ENCODE results near the gene LIME1.
"Not testable (repeated sequence)": the region's sequence is repeated elsewhere in the genome, so short reads cannot be mapped to it uniquely, and the experiment has no call there.

LIME1 gene

DNA sequence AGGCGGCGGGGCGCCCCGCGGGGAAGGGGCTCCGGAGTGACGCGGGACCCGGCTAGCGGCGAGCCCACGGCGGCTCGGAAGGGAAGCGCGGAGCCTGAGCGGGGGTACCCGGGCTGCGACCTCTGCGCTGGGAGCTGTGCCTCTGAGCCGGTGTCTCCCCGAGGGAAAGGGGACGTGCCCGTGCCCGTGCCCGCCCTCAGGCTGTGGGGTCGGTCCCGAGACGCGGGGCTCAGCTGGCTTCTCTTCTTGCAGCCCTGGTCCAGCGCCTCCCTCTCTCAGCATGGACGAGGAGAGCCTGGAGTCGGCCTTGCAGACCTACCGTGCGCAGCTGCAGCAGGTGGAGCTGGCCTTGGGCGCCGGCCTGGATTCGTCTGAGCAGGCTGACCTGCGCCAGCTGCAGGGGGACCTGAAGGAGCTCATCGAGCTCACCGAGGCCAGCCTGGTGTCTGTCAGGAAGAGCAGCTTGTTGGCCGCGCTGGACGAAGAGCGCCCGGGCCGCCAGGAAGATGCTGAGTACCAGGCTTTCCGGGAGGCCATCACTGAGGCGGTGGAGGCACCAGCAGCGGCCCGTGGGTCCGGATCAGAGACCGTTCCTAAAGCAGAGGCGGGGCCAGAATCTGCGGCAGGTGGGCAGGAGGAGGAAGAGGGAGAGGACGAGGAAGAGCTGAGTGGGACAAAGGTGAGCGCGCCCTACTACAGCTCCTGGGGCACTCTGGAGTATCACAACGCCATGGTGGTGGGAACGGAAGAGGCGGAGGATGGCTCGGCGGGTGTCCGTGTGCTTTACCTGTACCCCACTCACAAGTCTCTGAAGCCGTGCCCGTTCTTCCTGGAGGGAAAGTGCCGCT is 27.9 kb upstream of the LIME1 start:
- peak; percentile 17 for DNase-seq

GRCh38 chr20:63709149-63709527 is 27.3 kb upstream of the LIME1 start:
- peak; percentile 2 for DNase-seq

DNA sequence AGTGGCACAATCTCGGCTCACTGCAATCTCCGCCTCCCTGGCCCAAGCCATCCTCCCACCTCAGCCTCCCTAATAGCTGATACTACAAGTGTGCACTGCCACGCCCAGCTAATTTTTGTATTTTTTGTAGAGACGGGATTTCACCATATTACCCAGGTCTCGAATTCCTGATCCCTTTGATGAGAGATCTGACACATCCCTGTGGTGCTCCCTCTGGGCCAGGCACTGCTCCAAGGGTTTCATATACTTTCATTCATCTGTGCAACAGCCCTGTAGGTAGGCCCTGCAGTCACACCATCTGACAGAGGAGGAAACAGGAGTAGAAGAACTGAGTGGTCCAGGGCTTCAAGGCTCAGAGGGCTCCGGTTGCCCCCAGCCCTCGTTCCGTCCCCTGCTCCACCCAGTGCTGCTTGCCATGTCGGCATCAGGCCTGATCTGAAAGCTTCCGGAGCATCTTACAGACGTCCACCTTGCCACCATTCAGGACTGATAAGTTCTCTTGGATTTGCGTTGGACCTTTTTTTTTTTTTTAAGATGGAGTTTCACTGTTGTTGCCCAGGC is 25.3 kb upstream of the LIME1 start:
- DNase-seq, result no peak

GRCh38 chr20:63712191-63712590 is 24.3 kb upstream of the LIME1 start:
- DNase-seq, result no peak

DNA sequence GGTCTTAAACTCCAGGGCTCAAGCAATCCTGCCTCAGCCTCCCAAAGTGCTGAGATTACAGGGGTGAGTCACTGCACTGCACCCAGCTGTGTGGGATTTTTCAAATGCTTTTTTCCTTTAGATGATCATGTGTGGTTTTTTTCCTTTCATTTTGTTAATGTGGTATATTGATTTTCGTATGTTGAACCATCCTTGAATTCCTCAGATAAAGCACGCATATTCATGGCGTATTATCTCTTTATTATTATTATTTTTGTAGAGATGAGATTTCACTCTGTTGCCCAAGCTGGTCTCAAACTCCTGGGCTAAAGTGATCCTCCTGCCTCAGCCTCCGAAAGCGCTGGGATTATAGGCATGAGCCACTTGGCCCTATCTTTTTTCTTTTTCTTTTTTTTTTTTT is 21.6 kb upstream of the LIME1 start:
- DNase-seq, result no peak

DNA sequence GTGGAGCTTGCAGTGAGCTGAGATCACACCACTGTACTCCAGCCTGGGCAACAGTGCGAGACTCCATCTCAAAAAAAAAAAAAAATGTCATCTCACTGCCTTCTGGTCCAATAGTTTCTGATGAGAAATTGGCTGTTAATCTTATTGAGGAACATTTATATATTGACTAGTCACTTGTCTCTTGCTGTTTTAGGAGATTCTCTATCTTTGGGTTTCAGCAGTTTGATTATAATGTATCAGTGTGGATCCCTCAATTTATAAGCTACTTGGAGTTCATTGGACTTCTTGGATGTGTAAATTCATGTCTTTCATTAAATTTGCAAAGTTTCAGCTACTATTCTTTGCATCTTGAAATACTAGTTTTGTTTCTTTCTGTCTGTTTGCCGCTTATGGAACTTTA is 17.5 kb upstream of the LIME1 start:
- no peak for DNase-seq

DNA sequence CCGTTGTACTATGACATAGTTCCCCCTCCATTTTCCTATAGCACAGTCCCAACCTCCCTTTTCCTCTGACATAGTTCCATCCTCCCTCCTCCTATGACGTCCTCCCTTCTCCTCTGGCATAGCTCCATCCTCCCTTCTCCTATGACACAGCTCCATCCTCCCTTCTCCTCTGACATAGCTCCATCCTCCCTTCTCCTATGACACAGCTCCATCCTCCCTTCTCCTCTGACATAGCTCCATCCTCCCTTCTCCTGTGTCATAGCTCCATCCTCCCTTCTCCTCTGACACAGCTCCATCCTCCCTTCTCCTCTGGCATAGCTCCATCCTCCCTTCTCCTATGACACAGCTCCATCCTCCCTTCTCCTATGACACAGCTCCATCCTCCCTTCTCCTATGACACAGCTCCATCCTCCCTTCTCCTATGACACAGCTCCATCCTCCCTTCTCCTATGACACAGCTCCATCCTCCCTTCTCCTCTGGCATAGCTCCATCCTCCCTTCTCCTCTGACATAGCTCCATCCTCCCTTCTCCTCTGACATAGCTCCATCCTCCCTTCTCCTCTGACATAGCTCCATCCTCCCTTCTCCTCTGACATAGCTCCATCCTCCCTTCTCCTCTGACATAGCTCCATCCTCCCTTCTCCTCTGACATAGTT is 13.4 kb upstream of the LIME1 start:
- DNase-seq, result not testable (repeated sequence)

DNA sequence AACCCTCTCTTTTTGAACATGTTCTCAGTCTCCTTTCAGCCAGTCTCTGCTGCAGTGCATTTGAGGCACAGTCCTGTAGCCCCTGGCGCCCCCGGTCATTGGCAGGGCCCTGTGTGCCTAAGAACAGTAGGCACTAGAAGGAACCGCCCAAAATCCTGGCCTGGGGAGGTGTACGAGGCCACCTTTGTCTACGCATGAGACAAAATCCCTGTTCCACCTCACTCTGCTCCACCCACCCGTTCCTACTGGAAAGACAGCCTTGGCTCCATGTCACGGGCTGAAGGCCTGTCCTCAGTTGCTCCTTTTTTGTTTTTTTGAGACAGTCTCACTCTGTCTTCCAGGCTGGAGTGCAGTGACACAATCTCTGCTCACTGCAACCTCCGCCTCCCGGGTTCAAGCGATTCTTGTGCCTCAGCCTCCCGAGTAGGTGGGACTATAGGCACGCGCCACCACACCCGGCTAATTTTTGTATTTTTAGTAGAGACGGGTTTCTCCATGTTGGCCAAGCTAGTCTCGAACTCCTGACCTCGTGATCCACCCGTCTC is 6.2 kb upstream of the LIME1 start:
- not testable (repeated sequence) for DNase-seq

- DNase-seq, result no peak
These were observed 5.1 kb upstream of the LIME1 start for GRCh38 chr20:63731410-63731809.

- no peak for DNase-seq
These were observed 4.1 kb upstream of the LIME1 start for GRCh38 chr20:63732118-63733095.

DNA sequence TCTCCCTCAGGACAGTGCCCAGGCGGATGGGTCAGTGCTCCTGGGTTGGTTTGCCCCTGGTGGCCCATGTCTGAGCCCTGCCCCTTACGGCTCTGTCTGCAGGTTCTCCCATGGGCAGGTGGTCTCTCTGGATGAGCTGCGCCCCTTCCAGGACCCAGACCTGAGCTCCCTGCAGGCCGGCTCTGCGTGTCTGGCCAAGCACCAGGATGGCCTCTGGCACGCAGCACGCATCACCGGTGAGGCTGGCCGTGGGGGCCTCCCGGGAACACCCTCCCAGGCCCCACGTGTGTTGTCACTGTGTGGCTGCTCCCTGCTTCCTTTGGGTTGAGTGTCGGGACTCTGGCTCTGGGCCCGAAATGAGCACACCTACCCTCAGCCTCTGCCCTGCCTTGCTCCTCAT is 3.3 kb upstream of the LIME1 start:
- no peak for DNase-seq

GRCh38 chr20:63733579-63734081 is 2.8 kb upstream of the LIME1 start:
- no peak for DNase-seq

- no peak for DNase-seq
These were observed 2.1 kb upstream of the LIME1 start for GRCh38 chr20:63734111-63734945.

DNA sequence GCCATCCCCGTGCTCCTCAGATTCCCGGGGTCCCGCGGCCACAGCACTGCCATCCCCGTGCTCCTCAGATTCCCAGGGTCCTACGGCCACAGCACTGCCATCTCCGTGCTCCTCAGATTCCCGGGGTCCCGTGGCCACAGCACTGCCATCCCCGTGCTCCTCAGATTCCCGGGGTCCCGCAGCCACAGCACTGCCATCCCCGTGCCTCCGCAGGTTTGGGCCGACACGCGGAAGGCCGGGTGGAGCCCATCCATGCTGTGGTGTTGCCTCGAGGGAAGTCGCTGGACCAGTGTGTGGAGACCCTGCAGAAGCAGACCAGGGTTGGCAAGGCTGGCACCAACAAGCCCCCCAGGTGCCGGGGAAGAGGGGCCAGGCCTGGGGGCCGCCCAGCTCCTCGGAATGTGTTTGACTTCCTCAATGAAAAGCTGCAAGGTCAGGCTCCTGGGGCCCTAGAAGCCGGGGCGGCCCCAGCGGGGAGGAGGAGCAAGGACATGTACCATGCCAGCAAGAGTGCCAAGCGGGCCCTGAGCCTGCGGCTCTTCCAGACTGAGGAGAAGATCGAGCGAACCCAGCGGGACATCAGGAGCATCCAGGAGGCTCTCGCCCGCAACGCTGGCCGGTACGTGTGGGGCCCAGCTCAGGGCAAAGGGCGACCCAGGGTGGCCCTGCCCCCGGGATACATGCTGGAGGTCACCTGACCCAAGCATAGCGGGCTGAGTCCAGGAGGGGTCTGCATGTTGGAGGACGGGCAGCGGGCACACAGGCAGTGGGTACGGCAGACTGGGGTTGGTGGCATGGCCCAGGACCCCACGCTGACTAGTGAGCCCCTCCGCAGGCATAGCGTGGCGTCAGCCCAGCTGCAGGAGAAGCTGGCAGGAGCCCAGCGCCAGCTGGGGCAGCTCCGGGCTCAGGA is 1.3 kb upstream of the LIME1 start:
- no peak for DNase-seq

DNA sequence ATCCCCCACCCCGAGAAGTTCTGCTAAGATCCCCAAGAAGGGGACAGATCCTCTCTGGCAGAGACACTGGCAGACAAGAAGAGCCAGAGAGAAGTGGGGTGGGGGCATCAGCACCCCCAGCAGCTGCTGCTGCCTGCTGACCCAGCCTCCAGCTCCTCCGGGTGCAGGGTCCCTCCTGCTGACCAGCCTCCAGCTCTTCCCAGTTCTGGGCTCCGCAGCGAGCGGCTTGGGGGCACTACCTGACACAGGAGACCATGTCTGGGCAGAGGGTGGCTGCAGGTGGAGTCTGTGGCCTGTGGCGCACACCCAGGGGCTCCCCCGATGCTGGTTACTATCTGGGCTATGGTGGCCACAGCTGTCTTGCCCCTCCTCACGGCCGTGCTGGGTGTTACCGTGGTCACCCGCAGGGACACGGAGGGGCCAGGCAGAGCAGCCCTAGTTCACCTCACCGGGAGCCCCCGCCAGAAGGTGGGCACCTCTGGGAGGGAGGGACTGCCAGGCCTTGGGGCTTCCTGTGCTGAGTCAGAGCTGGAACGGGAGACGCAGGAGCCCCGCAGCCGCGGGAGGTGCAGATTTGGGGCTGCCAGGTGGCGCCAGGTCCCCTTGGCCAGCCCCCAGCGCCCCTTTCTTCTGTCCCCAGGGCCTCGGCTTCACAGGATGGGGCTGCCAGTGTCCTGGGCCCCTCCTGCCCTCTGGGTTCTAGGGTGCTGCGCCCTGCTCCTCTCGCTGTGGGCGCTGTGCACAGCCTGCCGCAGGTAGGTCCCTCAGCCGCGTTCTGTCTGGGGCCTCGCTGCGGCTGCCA is 630 bp downstream of the LIME1 start:
- peak; percentile 66 for DNase-seq

- no peak for DNase-seq
These were observed 1.2 kb downstream of the LIME1 start for GRCh38 chr20:63737695-63737944.

DNA sequence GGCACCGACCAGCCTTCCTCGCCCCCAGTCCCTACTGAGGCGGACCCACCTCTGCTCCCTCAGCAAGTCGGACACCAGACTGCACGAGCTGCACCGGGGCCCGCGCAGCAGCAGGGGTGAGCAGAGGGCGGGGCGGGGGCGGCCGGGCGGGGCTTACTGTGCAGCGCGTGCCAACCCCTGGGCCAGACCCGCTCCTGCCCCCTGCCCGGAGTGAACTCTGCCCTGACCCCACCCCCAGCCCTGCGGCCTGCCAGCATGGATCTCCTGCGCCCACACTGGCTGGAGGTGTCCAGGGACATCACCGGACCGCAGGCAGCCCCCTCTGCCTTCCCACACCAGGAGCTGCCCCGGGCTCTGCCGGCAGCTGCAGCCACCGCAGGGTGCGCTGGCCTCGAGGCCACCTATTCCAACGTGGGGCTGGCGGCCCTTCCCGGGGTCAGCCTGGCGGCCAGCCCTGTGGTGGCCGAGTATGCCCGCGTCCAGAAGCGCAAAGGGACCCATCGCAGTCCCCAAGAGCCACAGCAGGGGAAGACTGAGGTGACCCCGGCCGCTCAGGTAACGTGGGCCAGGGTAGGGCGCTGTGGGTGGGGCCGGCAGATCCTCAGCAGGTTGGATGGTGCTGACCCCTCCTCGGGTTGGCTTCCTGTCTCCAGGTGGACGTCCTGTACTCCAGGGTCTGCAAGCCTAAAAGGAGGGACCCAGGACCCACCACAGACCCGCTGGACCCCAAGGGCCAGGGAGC is 1.7 kb downstream of the LIME1 start:
- peak; percentile 24 for DNase-seq

DNA sequence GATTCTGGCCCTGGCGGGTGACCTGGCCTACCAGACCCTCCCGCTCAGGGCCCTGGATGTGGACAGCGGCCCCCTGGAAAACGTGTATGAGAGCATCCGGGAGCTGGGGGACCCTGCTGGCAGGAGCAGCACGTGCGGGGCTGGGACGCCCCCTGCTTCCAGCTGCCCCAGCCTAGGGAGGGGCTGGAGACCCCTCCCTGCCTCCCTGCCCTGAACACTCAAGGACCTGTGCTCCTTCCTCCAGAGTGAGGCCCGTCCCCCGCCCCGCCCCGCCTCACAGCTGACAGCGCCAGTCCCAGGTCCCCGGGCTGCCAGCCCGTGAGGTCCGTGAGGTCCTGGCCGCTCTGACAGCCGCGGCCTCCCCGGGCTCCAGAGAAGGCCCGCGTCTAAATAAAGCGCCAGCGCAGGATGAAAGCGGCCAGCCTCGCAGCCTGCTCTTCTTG is 2.2 kb downstream of the LIME1 start:
- peak; percentile 35 for DNase-seq
